ES-I3 (cell line): ENCODE measurements around the gene GALNT18.

Source experiments
- H3K36me3 ChIP-seq: 2 replicates; pipeline ENCODE4 v1.6.1; 2013; ENCODE audit warnings: mild to moderate bottlenecking, low read length, control low read depth, moderate library complexity; ENCODE audit not compliant: insufficient read depth
- H3K4me1 ChIP-seq: 2 replicates; pipeline ENCODE4 v1.6.1; 2013; ENCODE audit warnings: mild to moderate bottlenecking, control low read depth, low read length; ENCODE audit not compliant: insufficient read depth
- H3K9ac ChIP-seq: 2 replicates; pipeline ENCODE4 v1.6.1; 2013; ENCODE audit warnings: low read depth, mild to moderate bottlenecking, low read length, moderate library complexity
- H3K9me3 ChIP-seq: 2 replicates; pipeline ENCODE4 v1.6.1; 2013; ENCODE audit warnings: mild to moderate bottlenecking, low read length, moderate library complexity; ENCODE audit not compliant: control insufficient read depth, insufficient read depth

Gene GALNT18

GRCh38 chr11:11533057-11533456 is 88.7 kb downstream of the GALNT18 start:
- Histone ChIP-seq H3K4me1 (no peaks in the 10 kb centered on the region), H3K36me3 (no peaks in the 10 kb centered on the region), H3K9ac (no peak overlapping the region), H3K9me3 (no peaks in the 10 kb centered on the region)

GRCh38 chr11:11532574-11532973 is 89.2 kb downstream of the GALNT18 start:
- no peak overlapping the region for H3K9ac ChIP-seq
- no peaks in the 10 kb centered on the region for H3K4me1 ChIP-seq
- no peaks in the 10 kb centered on the region for H3K9me3 ChIP-seq
- H3K36me3 ChIP-seq: no peaks in the 10 kb centered on the region

DNA sequence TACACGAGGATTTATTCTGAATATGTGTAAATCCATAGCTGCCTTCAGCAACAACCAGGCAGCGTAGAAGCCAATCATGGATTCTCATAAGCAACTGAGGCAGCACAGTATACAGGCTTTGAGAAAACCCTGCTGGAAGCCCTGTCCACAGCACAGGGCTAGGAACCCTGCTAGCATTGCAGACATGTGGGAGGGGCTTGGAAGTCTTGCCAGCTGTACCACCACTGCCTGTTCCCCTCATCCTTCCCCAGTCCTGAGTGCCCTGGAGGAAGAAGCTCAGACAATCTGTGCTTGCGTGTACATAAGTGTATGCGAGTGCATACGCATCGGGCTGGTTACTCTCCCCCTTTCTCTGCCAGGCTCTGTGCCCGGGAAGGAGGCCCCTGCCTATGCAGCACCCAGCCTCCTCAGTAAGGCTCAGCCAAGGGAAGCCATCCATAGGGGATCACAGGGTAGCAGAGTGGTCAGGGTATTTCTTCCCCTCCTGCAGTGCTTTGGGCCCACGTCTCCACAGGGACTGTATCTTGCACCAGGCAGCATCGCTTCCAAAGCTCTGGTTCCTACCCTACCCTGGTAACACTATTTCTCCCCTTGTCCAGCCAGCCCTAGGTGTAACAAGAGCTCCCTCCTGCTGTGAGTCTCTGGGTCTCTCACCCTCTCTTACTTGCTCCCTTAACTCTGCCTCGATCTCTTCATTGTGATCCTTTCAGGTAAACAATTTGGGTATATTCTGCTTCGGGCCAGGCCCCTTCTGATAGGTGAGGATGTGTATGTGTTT is 90.5 kb downstream of the GALNT18 start:
- H3K36me3 ChIP-seq: no peaks in the 10 kb centered on the region
- H3K9ac ChIP-seq: no peak overlapping the region
- no peaks in the 10 kb centered on the region for H3K4me1 ChIP-seq
- H3K9me3 ChIP-seq: no peaks in the 10 kb centered on the region

- Histone ChIP-seq H3K9ac (no peak overlapping the region), H3K4me1 (no peaks in the 10 kb centered on the region), H3K9me3 (no peaks in the 10 kb centered on the region), H3K36me3 (no peaks in the 10 kb centered on the region)
Measured at GRCh38 chr11:11528986-11529385, 92.8 kb downstream of the GALNT18 start.

DNA sequence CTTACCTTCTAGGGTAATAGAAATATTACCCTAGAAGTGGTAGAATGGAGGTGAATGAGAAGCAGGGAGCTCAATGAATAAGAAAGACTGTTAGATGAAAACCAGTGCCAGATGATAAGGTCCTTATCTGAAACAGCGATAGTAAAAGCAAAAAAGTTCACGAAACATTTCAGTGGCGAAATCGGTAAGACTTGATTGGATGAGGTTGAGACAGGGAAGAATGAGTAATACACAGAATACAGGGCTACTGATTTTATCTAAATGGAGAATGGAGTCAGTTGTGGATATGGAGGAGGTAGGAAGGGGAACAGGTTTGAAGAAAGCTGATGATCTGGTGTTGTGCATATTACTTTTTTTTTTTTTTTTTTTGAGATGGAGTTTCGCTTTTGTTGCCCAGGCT is 96.5 kb downstream of the GALNT18 start:
- no peaks in the 10 kb centered on the region for H3K4me1 ChIP-seq
- H3K36me3 ChIP-seq: no peaks in the 10 kb centered on the region
- H3K9ac ChIP-seq: no peak overlapping the region
- no peaks in the 10 kb centered on the region for H3K9me3 ChIP-seq

DNA sequence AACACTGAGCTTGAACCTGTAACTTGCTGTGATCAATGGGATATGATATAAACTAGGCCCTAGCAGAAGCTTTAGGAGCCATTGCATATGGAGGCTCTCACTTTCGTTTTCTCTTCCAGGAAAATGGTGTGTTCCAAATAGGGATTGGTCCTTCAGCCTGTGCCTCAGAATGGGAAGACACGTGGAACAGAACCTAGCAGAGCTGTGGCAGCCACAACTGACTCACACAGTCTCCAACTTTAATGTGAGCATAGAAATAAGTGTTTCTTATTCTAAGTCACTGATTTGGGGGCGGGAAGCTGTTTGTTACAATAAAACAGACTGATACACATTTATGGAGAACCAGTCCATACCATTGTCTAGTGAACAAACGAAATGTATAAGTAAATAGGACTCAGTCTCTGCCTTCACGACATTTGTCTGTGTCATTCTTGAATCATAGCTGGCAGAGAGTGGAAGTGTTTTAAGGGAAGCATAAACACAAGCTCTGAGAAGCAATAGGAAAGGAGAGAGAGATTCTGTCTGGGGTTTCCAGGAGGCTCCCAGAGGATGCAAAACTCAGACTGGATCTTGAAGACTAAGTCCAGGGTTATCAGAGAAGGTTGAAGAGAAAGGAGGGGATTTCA is 97.3 kb downstream of the GALNT18 start:
- no peak overlapping the region for H3K9ac ChIP-seq
- H3K9me3 ChIP-seq: no peaks in the 10 kb centered on the region
- H3K36me3 ChIP-seq: no peaks in the 10 kb centered on the region
- H3K4me1 ChIP-seq: no peaks in the 10 kb centered on the region

DNA sequence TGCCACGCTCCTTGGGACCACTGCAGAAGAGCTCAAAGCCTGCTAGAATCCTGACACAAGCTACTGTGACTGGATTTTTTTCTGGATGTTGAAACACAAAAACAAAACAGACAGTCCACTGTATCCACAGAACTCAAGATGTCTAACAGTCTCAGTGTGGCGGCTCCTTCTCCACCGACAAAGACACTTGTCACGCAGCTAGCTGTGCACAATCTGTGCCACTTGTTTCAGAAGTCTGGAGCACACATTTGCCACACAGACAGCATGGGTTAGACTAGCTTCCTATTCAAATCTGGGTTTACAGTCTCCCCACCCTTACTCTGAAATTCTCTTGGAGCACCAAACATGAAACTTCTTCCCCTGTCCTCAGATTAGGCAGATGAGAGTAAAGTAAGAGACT is 99.2 kb downstream of the GALNT18 start:
- Histone ChIP-seq H3K4me1 (no peaks in the 10 kb centered on the region), H3K9ac (no peak overlapping the region), H3K9me3 (no peaks in the 10 kb centered on the region), H3K36me3 (no peaks in the 10 kb centered on the region)

- Histone ChIP-seq H3K4me1 (no peaks in the 10 kb centered on the region), H3K9ac (no peak overlapping the region), H3K9me3 (no peaks in the 10 kb centered on the region), H3K36me3 (no peaks in the 10 kb centered on the region)
Measured at GRCh38 chr11:11521306-11522002, 100.4 kb downstream of the GALNT18 start.

GRCh38 chr11:11520231-11521015 is 101.4 kb downstream of the GALNT18 start:
- no peak overlapping the region for H3K9ac ChIP-seq
- no peaks in the 10 kb centered on the region for H3K9me3 ChIP-seq
- H3K4me1 ChIP-seq: no peaks in the 10 kb centered on the region
- H3K36me3 ChIP-seq: no peaks in the 10 kb centered on the region

- Histone ChIP-seq H3K9ac (no peak overlapping the region), H3K36me3 (no peaks in the 10 kb centered on the region), H3K4me1 (peaks cover 7% of the 10 kb centered on the region), H3K9me3 (no peaks in the 10 kb centered on the region)
Measured at GRCh38 chr11:11519184-11519583, 102.6 kb downstream of the GALNT18 start.

DNA sequence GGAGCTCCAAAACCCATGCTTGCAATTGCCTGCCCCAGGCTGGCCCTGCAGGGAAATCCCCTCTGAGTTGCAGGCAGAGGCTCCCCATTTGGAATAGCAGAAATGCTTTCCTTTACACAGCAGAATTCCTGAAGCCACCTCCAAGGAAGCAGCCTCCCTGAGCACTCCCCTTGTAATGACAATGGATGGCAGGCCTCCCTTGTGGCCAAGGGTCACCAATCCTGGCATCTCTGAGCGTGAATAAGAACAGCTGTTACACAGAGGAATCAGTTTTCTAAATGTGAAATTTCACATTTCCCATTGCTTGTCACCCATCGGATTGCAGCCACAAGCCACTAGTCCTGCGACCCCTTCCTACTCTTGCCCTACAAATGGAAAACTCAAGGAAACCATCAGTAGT is 107.6 kb downstream of the GALNT18 start:
- Histone ChIP-seq H3K9ac (no peak overlapping the region), H3K9me3 (no peaks in the 10 kb centered on the region), H3K4me1 (peaks cover 12% of the 10 kb centered on the region), H3K36me3 (no peaks in the 10 kb centered on the region)

DNA sequence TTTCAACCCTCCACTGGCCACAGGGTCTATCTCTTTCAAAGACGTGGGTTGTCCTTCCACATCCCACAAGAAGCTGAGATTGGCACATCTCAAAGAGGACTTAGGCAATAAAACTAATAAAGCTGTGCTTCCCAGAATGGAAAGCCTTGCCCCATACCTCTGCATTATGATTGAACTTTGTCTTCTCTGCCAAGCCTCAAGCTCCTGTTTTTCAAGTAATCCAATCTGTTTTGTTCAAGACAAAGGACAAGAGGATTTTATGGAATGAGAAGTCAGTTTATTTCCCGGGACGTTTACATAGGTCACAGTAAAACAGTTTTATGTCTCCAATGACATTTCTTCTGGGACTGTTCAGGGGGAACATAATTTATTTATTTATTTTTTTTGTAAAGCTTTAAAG is 108.4 kb downstream of the GALNT18 start:
- Histone ChIP-seq H3K9me3 (no peaks in the 10 kb centered on the region), H3K4me1 (peaks cover 12% of the 10 kb centered on the region), H3K9ac (no peak overlapping the region), H3K36me3 (no peaks in the 10 kb centered on the region)

GRCh38 chr11:11512929-11513328 is 108.9 kb downstream of the GALNT18 start:
- Histone ChIP-seq H3K9me3 (no peaks in the 10 kb centered on the region), H3K4me1 (peaks cover 12% of the 10 kb centered on the region), H3K9ac (no peak overlapping the region), H3K36me3 (no peaks in the 10 kb centered on the region)

- H3K36me3 ChIP-seq: no peaks in the 10 kb centered on the region
- no peak overlapping the region for H3K9ac ChIP-seq
- no peaks in the 10 kb centered on the region for H3K9me3 ChIP-seq
- H3K4me1 ChIP-seq: peaks cover 12% of the 10 kb centered on the region
Measured at GRCh38 chr11:11512502-11512901, 109.3 kb downstream of the GALNT18 start.
